Osteoblast (primary cell): ENCODE data around the gene DNAH17. TPM values are rescaled to one million over a fixed set of nuclear protein-coding genes. Genes with fewer than 3 reads are reported as not detected.

Experiments used
- DNase-seq: peaks from one replicate; pipeline ENCODE4 v3.0.0; 2011; ENCODE audit warnings: low spot score, mixed read lengths; ENCODE audit not compliant: insufficient read length; ENCODE audit errors: missing footprints
- H2AFZ ChIP-seq: 2 replicates; pipeline ENCODE4 v1.6.0; 2011; ENCODE audit warnings: mild to moderate bottlenecking, low read length
- H3K27ac ChIP-seq: 2 replicates; pipeline ENCODE4 v1.5.1; 2011; ENCODE audit warnings: mild to moderate bottlenecking, low read depth, low read length, moderate library complexity
- H3K27me3 ChIP-seq: 2 replicates; pipeline ENCODE4 v1.6.0; 2012; ENCODE audit warnings: mild to moderate bottlenecking, control low read depth, inconsistent platforms, low read length, moderate library complexity; ENCODE audit not compliant: insufficient read depth
- H3K36me3 ChIP-seq: 2 replicates; pipeline ENCODE4 v1.5.1; 2011; ENCODE audit warnings: mild to moderate bottlenecking, low read length, control low read depth, moderate library complexity; ENCODE audit not compliant: insufficient read depth
- H3K4me1 ChIP-seq: 2 replicates; pipeline ENCODE4 v1.5.1; 2011; ENCODE audit warnings: mild to moderate bottlenecking, low read length, control low read depth, moderate library complexity; ENCODE audit not compliant: insufficient read depth
- H3K4me2 ChIP-seq: 2 replicates; pipeline ENCODE4 v1.6.0; 2011; ENCODE audit warnings: mild to moderate bottlenecking, low read length; ENCODE audit not compliant: insufficient read depth
- H3K4me3 ChIP-seq: fragments of 200-600 bp; sonication (generic); 3 replicates; pipeline ENCODE4 v1.5.1; 2012; ENCODE audit warnings: mild to moderate bottlenecking, low read length, inconsistent platforms; ENCODE audit not compliant: insufficient read depth
- H3K79me2 ChIP-seq: 2 replicates; pipeline ENCODE4 v1.6.0; 2012; ENCODE audit warnings: mild to moderate bottlenecking, low read length, control low read depth, inconsistent platforms; ENCODE audit not compliant: insufficient read depth
- H3K9me3 ChIP-seq: 2 replicates; pipeline ENCODE4 v1.5.1; 2011; ENCODE audit warnings: low read depth, low read length, control low read depth
- H4K20me1 ChIP-seq: 2 replicates; pipeline ENCODE4 v1.6.0; 2012; ENCODE audit warnings: mild to moderate bottlenecking, low read length, control low read depth; ENCODE audit not compliant: insufficient read depth
- CTCF ChIP-seq: IDR thresholded peaks from 2 replicates; pipeline ENCODE4 v1.5.1; 2011; ENCODE audit warnings: mild to moderate bottlenecking, low read depth, low read length, moderate library complexity; ENCODE audit errors: extremely low read depth
- total RNA-seq: library from RNA; depleted of rRNA; stranded (reverse); fragments of >200 nt; gene quantifications from 2 replicates; pipeline ENCODE4 v1.2.3, GENCODE V29; 2012

DNAH17 gene
- total RNA-seq, 1 donor: under 0.01 TPM

GRCh38 chr17:78611607-78612006 lies 34.4 kb upstream of the DNAH17 start:
- Histone ChIP-seq H3K4me1 (no peaks in the 10 kb centered on the region), H4K20me1 (no peaks in the 10 kb centered on the region), H3K27me3 (peaks cover 9% of the 10 kb centered on the region), H2AFZ (no peak overlapping the region), H3K9me3 (no peaks in the 10 kb centered on the region), H3K79me2 (no peaks in the 10 kb centered on the region), H3K36me3 (no peaks in the 10 kb centered on the region), H3K4me3 (no peak overlapping the region), H3K27ac (no peak overlapping the region), H3K4me2 (no peak overlapping the region)
- no peak for DNase-seq
- TF ChIP-seq CTCF: no peak

GRCh38 chr17:78610951-78611511 lies 33.8 kb upstream of the DNAH17 start:
- Histone ChIP-seq H3K27ac (no peak overlapping the region), H3K27me3 (peaks cover 9% of the 10 kb centered on the region), H3K36me3 (no peaks in the 10 kb centered on the region), H3K4me2 (no peak overlapping the region), H3K4me3 (no peak overlapping the region), H3K79me2 (no peaks in the 10 kb centered on the region), H3K4me1 (no peaks in the 10 kb centered on the region), H2AFZ (no peak overlapping the region), H4K20me1 (no peaks in the 10 kb centered on the region), H3K9me3 (no peaks in the 10 kb centered on the region)
- no peak for DNase-seq
- no peak for TF ChIP-seq CTCF

GRCh38 chr17:78609191-78609641 lies 32.0 kb upstream of the DNAH17 start:
- no peak overlapping the region for H3K4me3 ChIP-seq
- H3K9me3 ChIP-seq: no peaks in the 10 kb centered on the region
- H3K36me3 ChIP-seq: no peaks in the 10 kb centered on the region
- no peaks in the 10 kb centered on the region for H3K4me1 ChIP-seq
- TF ChIP-seq CTCF: no peak
- H3K27ac ChIP-seq: no peak overlapping the region
- no peak overlapping the region for H2AFZ ChIP-seq
- no peak for DNase-seq
- H3K4me2 ChIP-seq: no peak overlapping the region
- no peaks in the 10 kb centered on the region for H4K20me1 ChIP-seq
- H3K27me3 ChIP-seq: peaks cover 9% of the 10 kb centered on the region
- no peaks in the 10 kb centered on the region for H3K79me2 ChIP-seq

GRCh38 chr17:78608804-78609186 lies 31.6 kb upstream of the DNAH17 start:
- Histone ChIP-seq H3K4me1 (no peaks in the 10 kb centered on the region), H3K79me2 (no peaks in the 10 kb centered on the region), H3K4me2 (no peak overlapping the region), H4K20me1 (no peaks in the 10 kb centered on the region), H3K4me3 (no peak overlapping the region), H3K27ac (no peak overlapping the region), H3K9me3 (no peaks in the 10 kb centered on the region), H3K27me3 (peaks cover 9% of the 10 kb centered on the region), H3K36me3 (no peaks in the 10 kb centered on the region), H2AFZ (no peak overlapping the region)
- DNase-seq: no peak
- TF ChIP-seq CTCF: no peak
